Tongue (tissue), 2 donors: ENCODE results near the gene LIMS1. TPM values are rescaled to one million over a fixed set of nuclear protein-coding genes. Genes with fewer than 3 reads are reported as not detected.
"Not testable (repeated sequence)": the region's sequence is repeated elsewhere in the genome, so short reads cannot be mapped to it uniquely, and the experiment has no call there.

ENCODE experiments used
- DNase-seq: peaks from one replicate; pipeline ENCODE4 v3.0.0-alpha.2; 2015
- total RNA-seq: library from RNA; depleted of rRNA; stranded (reverse); fragments of >200 nt; gene quantifications from one replicate; pipeline ENCODE4 v1.2.3, GENCODE V29; 2014

LIMS1 gene
- total RNA-seq, 1 donor from 2014 or later: 79.4 TPM

DNA sequence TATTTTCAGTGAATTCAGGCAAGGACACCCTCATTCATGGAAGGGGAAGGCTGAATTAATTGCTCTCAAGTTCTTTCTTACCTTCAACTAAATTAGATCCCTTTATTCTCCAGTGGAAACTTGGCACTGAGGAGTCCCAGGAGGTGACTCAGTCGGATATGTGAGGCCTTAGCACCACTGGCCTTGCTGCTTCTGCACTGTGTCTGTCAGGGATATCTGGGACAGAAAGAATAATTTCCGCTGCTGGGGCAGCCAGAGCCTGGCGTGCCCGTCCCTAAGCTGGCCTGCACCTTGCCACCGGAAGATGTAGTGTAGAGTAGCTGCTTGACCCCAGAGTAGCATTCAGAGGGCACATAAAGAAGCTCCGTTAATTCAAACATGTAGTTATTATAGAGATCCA lies 53.4 kb downstream of the LIMS1 start:
- DNase-seq: no peak

GRCh38 chr2:108588070-108588668 lies 53.9 kb downstream of the LIMS1 start:
- no peak for DNase-seq

DNA sequence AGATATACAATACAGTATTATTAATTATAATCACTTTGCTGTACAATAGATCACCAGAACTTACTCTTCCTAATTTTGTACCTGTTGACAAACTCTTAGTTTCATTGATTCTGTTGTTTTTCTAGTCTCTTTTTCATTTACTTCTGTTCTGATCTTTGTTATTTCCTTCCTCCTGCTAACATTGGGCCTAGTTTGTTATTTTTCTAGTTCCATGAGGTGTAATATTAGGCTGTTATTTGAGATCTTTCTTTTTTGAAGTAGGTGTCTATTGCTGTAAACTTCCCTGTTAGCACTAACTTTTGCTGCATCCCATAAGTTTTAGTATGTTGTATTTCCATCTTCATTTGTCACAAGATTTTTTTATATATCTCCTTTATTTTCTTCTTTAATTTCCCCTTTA lies 55.1 kb downstream of the LIMS1 start:
- no peak for DNase-seq

- DNase-seq: no peak
These were observed 55.5 kb downstream of the LIMS1 start for GRCh38 chr2:108589781-108590180.

DNA sequence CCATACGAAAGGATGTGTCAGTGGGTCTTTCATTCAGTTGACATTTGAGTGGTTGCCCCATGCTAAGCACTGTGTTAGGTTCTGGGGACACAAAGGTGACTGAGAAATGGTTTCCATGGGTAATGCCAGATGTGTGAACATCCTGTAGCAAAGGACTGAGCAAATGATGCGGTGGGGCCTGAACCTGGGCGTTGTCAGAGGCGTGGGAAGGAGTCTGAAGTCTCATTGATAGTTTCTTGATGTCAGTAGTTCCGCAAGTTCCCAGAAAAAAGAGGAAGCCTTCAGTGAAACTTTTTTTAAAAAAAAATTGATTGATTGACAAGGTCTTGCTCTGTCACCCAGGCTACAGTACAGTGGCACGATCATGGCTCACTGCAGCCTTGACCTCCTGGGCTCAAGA lies 56.9 kb downstream of the LIMS1 start:
- DNase-seq: no peak

- DNase-seq: peak; percentile 76
These were observed 59.4 kb downstream of the LIMS1 start for GRCh38 chr2:108593547-108594098.

GRCh38 chr2:108594132-108594981 lies 60.1 kb downstream of the LIMS1 start:
- peak; percentile 44 for DNase-seq

- no peak for DNase-seq
These were observed 60.8 kb downstream of the LIMS1 start for GRCh38 chr2:108594982-108595464.

DNA sequence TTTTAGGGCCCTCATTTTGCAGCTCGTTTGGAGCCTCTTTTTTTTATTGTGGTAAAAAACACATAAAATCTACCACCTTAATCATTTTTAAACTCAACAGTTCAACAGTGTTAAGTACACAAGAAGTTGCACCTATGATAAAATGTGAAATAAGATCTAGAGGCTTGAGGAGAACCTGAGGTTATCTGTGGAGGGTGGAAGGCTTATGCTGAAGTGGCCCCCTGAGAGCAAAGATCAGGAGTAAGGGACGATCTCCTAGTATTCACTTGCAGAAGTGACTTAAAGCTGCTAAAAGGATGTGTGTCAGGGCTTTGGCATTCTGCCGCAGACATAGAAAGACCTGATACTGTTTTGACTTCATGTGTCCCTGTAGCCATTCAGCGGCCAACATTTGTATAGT lies 61.5 kb downstream of the LIMS1 start:
- not testable (repeated sequence) for DNase-seq

DNA sequence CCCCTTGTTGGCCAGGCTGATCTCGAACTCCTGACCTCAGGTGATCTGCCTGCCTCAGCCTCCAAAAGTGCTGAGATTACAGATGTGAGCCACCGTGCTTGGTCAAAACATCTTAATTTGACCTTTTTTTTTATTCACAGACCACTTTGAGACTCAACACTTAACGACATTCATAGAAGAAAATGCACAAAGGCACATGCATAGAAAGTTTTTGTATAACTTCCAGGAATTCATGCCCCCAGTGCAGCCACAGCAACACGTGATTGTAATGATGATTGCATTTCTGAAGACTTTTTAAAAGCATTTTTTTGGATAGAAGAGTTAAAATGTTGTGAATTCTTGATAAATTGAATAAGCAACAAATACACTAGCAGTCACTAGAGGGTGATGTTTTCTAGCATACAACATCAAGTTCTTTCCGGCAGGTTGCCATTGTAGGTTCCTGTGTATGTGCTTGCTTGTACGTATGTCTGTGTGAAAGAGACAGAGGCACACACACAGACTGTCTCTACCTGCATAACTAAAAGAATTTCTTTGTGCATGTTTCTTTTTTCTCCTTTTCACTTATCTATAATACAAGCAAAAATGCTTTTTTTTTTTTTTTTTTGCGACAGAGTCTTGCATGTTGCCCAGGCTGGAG lies 63.0 kb downstream of the LIMS1 start:
- DNase-seq: not testable (repeated sequence)

DNA sequence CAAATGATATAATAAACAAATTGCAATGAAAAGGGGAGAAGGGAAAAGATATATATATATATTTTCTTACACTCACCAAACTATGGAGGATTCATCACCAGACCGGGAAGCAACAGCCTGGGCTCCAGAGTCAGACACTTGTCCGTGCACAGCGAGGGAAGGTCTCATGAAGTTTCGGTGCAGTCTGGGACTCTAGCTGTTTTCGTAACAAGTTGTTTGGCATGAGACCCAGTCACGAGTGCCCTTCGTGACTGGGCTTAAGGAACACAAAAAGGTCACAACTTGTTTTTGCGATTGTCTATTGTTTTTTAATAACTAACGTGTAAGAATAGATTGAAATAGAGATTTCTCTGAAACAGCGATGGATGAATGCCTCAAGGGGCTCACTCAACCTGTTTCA lies 66.9 kb downstream of the LIMS1 start:
- DNase-seq: not testable (repeated sequence)

DNA sequence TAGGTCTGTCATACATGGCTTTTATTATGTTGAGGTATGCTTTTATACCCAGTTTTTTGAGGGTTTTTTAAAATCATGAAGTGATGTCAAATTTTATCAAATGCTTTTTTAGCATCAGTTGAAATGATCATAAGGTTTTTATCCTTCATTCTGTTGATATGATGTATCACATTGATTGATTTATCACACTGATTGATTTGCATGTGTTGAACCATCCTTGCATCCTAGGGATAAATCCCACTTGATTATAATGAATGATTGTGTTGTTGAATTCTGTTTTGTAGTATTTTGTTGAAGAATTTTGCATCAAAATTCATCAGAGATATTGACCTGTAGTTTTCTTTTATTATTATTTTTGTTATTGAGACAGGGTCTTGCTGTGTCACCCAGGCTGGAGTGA lies 68.2 kb downstream of the LIMS1 start:
- no peak for DNase-seq

GRCh38 chr2:108604196-108604595 lies 69.9 kb downstream of the LIMS1 start:
- no peak for DNase-seq

GRCh38 chr2:108605947-108606346 lies 71.7 kb downstream of the LIMS1 start:
- DNase-seq: no peak

DNA sequence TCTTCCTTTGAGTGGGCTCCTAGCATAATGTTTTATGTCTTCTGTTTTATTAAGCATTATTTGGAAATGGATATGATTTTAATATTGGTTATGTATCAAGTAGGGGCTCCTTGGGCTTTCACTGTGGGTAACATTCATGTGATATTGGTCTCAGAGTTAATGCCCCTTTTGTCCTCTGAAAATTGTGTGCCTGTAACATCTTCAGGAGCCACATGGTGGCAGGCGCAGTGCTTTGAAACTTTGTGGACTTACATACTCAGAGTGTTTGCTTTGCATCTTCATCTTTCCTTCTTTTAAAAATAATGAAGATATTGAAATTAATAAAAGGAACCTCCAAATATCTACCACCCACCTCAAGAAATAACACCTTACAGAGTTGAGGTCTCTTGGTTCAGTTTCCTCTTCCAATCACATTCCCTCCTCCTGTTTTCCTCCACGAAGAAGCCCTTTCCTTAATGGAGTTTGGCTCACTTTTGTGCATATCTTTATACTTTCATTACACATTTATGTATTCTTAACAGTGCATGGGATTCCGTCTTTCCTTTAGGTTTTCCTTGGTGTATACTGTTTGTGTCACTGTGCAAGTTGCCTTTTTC lies 73.5 kb downstream of the LIMS1 start:
- peak; percentile 55 for DNase-seq

GRCh38 chr2:108611021-108611420 lies 76.8 kb downstream of the LIMS1 start:
- DNase-seq: no peak

DNA sequence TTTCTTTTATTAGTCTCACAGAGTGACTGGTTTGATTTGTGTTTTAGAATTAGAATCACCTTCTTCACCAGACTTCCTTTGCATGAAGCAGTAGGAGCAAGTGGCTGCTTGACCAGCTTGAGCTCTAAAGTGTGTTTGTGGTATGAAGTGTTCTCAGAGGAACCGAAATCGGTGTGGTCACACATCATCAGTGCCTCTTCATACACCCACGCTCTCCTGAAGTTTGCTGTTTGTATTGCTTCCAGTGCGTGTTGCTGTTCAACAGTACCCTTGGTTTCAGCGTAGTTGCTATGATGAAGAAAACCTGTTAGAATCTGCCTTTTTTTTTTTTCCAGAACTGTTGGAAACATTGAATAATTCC lies 77.9 kb downstream of the LIMS1 start:
- DNase-seq: no peak

- no peak for DNase-seq
These were observed 78.4 kb downstream of the LIMS1 start for GRCh38 chr2:108612514-108613183.

DNA sequence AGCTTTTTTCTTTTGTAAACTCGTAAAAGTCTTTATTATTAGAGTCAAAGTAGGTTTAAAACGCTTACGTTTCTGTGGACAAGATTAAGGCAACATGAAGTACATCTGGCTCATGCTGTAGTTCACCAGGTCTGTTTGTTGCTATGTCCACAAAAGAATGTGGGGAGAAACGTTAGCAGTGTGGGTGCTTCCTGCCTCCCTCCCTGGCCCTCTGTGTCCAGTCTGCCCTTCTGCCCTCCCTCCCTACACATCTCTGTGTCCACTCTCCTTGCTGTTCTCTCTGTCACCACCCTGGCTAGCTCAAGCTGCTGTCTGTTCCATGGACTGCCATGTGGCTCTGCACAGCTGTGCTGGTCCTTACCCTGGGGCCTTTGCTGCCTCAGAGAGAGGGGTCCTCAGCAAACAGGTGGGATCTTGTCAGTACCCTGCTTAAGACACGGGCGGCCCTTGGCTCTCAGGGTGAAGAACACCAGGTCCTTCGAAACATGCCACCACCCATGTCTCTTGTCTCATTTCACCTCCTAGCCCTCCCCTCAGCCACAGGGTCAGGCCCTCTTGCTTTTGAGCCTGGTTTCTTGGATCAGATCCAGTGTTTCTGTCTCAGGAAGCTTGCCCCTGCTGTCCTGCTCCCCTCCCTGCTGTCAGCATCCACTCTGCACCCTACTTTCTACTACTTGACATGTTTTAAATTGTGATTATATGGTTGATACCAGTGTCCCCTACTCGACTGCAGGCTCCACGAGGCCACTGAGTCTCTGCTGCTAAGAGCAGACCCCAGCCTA lies 79.2 kb downstream of the LIMS1 start:
- DNase-seq: no peak

DNA sequence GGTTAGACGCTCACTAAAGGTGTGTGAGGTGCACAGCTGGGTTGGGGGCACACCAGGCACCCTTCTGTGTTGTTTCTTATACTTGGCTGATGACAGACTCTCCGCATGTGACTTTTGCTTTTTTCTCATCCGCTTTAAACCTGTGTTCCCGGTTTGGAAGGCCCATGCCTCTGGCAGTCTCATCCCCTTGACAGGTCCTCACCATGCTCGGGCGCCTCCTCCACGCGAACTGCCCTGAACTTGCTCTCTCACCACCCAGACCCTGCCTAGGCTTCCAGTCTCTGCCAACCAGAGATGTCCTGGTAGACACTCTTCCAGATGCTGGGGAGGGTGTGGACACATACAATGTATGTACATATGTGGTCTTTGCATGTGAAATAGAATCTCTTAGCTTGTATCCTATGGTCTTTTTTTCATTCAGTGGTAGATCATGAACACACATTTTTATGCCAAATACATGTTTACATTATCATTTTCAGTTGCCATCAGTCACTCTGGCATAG lies 79.8 kb downstream of the LIMS1 start:
- no peak for DNase-seq

DNA sequence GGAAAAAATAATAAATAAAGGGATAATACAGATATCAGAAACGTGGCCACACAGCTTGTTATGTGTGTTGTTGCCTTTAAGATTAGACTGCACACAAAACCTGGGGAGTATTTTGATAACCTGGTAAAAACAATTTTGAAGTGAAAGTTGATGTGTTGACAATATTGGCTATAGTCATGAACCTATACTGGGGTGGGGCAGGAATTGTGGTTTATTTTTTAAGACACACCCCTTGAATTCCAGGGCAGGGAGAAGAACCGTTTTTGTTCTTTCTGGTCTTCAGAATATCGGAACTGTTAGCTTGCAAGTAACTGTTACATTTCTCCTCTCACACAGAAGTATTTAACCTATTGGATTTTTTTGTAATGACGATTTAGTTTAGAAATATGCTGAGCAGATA lies 80.4 kb downstream of the LIMS1 start:
- no peak for DNase-seq
